Daoy (cell line): Measurements from ENCODE around the gene DNAJB6. TPM values are rescaled to one million over a fixed set of nuclear protein-coding genes. Genes with fewer than 3 reads are reported as not detected.

ENCODE experiments used
- DNase-seq: peaks from one replicate; pipeline ENCODE4 v3.0.0-alpha.2; 2015; ENCODE audit warnings: low read depth
- total RNA-seq: library from RNA; depleted of rRNA; stranded (reverse); fragments of >200 nt; shearing (Covaris generic); gene quantifications from 2 replicates; pipeline ENCODE4 v1.2.3, GENCODE V29; 2014

The DNAJB6 gene
- total RNA-seq, 1 experiment from 2014 or later, result 239 TPM

DNA sequence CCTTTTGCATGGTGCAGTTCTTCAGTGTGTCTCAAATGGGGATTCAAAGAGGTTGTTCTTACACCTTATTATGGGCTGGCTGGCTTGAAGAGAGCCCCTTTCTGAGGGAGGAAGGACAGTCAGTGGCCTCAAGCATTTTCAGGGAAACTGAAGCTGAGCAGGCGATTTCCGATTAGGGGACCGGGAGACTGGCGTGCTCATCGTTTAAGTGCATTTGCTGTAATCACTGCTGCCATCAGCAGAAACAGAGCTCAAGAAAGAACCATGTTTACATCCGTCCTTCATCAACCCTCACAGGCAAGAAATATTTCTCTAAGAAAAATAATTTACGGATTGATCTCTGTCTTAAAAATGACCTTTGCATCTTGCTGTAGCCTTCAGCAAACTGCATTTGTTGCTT lies 32.2 kb downstream of the DNAJB6 start:
- DNase-seq, result no peak

GRCh38 chr7:157370742-157371141 lies 33.9 kb downstream of the DNAJB6 start:
- DNase-seq, result no peak

GRCh38 chr7:157371296-157371695 lies 34.5 kb downstream of the DNAJB6 start:
- no peak for DNase-seq

- no peak for DNase-seq
Observed at GRCh38 chr7:157372300-157373232, 35.8 kb downstream of the DNAJB6 start.

GRCh38 chr7:157373493-157373892 lies 36.7 kb downstream of the DNAJB6 start:
- DNase-seq, result no peak

DNA sequence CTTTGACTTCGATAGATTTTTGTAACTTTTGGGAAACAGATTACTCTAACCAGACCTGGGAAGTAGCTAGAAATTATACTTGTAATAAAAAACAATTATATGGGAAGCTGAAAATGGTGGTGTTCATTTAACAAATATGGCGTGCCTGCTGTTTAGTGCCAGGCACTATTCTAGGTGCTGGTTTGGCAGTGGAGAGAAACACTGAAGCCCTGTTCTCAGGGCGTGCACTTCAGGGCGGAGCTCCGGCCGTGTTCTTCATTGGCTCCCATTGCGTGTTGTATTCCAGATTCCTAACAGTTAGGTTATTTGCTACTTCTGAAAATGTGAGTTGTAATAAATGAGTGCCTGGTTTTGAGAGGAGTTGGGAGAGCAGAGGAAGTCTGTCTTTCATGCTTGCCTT lies 38.6 kb downstream of the DNAJB6 start:
- no peak for DNase-seq

DNA sequence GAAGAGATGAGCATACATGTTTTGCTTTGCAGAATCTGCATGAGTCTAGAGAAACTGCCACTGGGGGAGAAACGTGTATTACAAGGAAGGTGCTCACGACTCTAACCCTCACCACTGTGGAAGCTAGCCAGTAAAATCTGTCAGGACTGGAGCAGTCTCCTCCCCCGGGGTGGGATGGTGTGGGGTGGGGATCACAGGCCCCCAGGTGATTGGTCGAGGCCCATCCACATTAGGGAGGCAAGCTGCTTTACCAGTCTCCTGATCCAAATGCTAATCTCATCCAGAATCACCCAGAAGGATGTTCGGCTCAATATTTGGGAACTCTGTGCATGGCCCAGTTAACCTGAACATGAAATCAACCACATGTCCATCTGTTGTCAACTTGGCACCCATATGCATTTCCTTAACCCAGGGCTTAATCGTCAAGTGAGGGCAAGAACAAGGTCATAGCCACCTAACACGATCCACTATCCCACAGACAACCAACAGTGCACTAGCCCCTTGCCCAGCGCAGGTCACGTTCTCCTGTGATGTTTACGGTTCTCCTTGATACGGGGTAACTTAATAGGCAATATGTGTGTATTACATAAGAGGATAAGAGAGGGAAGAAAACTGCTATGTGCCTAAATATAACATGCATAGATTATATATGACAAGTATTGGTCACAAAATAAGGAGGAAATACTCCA lies 40.8 kb downstream of the DNAJB6 start:
- DNase-seq, result no peak

DNA sequence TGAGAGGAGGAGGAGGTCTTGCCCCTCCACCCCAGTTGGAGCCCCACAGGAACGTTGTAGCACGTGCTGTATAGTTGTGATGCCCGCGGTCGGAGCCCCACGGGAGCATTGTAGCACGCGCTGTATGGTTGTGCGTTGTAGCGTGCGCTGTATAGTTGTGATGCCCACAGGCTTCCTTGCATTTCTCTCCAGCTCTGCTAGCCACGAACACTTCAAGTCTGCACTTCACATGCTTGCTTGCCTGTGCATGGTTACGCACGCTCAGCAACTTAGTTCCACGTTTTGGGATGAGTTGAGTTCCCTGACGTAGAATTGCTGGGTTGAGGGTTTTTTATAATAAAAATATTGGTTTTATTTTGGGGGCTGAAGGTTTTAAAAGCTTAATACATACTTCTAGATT lies 41.6 kb downstream of the DNAJB6 start:
- DNase-seq, result no peak

DNA sequence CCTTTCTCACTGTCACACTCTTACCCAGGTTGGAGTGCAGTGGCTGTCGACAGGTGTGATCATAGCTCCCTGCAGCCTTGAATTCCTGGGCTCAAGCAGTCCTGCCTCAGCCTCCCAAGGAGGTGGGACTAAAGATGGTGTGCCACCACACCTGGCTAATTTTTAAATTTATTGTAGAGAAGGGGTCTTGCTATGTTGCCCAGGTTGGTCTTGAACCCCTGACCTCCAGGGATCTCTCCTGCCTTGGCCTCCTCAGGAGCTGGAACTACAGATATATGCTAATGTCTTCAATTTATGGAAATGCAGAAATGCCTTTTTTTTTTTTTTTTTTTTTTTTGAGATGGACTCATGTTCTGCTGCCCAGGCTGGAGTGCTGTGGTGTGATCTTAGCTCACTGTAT lies 42.7 kb downstream of the DNAJB6 start:
- no peak for DNase-seq

GRCh38 chr7:157380416-157380815 lies 43.6 kb downstream of the DNAJB6 start:
- no peak for DNase-seq

- no peak for DNase-seq
Observed at GRCh38 chr7:157383868-157384267, 47.1 kb downstream of the DNAJB6 start.

GRCh38 chr7:157384301-157384700 lies 47.5 kb downstream of the DNAJB6 start:
- DNase-seq, result no peak

DNA sequence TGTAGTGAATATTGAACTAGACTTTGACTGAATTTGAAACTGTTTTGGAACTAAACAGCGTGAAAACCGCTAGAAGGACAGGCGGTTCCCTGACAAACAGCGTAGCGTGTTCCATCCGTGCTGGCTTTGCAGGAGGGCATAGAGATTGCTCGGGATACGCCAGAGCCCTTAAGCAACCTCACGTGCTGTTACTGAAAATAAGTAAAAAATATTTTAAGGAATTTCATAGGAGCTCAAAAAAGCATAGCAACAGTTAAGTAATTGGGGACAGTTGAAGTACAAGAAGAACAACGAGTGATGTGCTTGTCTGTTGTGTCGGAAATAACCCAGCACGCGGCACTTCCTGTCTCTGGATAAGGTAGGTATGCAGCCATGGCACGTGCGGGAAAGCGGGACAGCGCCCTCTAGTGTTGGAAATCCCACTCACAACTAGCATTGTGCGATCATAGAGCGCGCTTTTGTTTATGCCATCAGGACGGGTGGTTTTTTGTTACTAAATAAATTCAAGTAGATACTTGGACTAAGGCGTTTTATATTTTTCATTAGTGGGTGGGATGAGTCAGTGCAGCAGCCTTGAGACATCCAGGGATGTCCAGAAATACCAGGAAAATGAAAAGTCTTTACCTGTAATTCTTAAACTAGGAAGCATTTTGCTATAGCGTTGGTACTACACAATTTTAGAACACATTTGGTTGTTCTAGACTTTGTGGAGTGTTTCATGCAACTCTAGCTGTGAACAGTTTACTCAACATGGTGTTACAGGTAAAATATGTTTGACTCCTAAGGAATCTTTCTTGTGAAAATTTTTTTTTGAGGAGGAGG lies 50.4 kb downstream of the DNAJB6 start:
- DNase-seq, result peak; percentile 82

DNA sequence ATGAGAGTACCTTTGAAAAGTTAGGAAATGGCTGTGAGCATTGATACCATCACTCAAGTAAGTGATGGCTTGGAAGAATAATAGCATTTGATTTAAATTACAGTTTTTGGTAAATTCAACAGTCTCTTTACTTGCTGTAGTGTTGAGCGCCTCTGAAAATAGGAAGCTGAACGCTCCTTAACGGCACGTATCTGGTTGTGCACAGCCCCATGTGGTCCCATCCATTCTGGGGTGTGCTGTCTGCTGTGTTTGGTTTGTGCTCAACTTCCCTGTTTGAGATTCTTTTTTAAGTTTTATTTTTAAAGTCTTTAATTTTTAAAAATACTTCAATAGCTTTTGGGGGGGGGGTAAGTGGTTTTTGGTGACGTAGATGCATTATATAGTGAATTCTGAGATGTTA lies 51.5 kb downstream of the DNAJB6 start:
- DNase-seq, result no peak

GRCh38 chr7:157389951-157390730 lies 53.3 kb downstream of the DNAJB6 start:
- DNase-seq, result peak; percentile 66

DNA sequence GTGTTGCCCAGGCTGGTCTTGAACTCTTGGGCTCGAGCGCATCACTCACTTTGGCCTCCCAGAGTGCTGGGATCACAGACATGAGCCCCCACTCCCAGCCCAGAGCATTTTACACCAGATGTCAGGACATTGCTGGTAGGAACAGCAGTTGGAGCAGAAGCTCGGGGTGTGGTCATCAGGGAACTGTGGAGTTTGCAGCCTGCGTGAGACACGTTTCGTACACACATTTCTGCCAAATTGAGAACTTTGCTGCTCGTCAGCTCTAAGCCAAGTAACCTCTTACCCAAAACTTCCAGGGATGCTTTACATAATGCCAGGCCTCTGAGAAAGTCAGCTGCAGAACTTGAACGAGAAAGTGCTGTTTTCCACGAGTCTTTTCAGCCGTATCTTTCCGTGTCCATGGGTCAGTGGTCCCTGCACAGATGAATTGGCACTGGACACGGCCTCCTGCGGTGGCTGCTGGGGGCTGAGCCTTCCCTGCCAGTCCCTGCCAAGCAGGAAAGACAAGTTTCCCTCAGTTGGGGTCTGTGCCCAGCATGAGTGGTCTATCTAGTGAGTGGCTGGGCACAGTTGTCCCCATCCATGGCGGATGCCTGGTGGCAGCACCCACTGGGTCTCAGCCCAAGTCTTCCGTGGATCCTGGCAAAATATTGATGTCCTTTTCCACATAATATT lies 54.4 kb downstream of the DNAJB6 start:
- no peak for DNase-seq

GRCh38 chr7:157392256-157393037 lies 55.6 kb downstream of the DNAJB6 start:
- DNase-seq, result no peak

DNA sequence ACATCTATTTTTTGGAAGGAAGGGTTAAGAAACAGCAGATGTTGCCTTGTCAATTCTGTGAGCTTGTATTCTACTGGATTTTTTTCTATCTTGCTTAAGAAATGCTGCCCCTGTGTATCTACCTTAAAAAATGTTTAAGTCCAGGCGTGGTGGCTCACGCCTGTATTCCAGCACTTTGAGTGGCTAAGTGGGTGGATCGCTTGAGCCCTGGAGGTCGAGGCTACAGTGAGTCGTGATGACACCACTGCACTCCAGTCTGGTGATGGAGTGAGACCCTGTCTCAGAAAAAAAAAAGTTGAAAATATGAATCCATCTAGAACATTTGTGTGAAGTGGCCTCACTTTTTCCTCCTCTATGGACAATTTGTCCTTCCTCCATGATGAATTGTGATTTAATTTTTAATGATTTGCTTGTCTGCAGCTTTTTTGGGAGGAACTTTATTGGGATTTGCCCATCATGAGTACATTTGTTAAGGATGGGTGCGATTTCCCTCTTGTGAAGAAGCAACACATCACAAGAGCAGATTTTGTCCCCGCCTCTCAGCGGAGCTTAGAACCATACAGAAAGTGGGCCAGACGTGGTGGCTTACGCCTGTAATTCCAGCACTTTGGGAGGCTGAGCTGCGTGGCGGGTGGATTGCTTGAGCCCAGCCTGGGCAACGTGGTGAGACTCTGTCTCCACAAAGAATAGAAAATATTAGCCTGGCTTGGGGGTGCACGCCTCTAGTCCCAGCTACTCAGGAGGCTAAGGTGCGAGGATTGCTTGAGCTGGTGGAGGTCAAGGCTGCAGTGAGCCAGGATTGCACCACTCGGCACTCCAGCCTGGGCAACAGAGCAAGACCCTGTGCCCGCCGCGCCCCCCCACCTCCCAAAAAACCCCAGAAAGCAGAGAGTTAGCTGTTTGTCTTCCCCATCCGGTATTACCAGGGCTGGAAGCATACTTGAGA lies 57.7 kb downstream of the DNAJB6 start:
- DNase-seq, result peak; percentile 66

DNA sequence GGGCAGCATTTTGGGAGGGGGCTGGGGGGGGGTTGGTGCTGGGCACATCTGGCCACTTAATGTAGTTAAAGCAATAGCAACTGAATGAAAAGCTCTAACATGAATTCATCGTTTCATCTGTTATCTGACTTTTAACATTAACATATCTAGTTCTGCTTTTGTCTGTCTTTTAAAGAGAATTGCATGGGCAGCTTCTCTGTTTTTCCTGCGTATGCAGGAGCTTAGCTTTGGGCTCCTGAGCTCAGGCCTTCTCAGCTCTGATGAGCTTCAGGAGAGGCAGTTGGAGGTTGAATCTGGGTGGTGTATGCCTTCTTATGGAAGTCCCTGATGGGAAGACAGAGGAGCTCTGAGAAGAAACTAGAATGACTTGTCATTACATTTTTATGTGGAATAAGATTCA lies 58.4 kb downstream of the DNAJB6 start:
- no peak for DNase-seq
